Activated CD4-positive, alpha-beta memory T cell treated with anti-CD3 and anti-CD28 coated beads, Interleukin-2, amount 10 ng/mL, durations not matched to agents 7 days and 5 days (primary cell): ENCODE measurements around the gene ETV5. TPM values are rescaled to one million over a fixed set of nuclear protein-coding genes. Genes with fewer than 3 reads are reported as not detected.

Experiments used
- CTCF ChIA-PET: fragments of 350-600 bp; sonication (Branson Sonifier 250); formaldehyde crosslinking; loops from one replicate; lab custom pipeline; 2021; ENCODE audit warnings: antibody characterized with exemption, inconsistent platforms; lab: Charles Lee
- POLR2A ChIA-PET: fragments of 350-600 bp; sonication (Branson Sonifier 250); formaldehyde crosslinking; loops from one replicate; lab custom pipeline; 2021; ENCODE audit warnings: antibody characterized with exemption; lab: Charles Lee
- DNase-seq: peaks from one replicate; pipeline ENCODE4 v3.0.0-alpha.2; 2020
- H3K27ac Mint-ChIP-seq: one replicate; pipeline ENCODE4 v1.8.0; 2021; ENCODE audit warnings: mild to moderate bottlenecking, mixed read lengths
- H3K27me3 Mint-ChIP-seq: one replicate; pipeline ENCODE4 v1.8.0; 2021; ENCODE audit warnings: mixed read lengths
- H3K36me3 Mint-ChIP-seq: one replicate; pipeline ENCODE4 v1.8.0; 2021; ENCODE audit warnings: low read depth, mixed read lengths
- H3K4me1 Mint-ChIP-seq: one replicate; pipeline ENCODE4 v1.8.0; 2021; ENCODE audit warnings: mixed read lengths
- H3K4me3 Mint-ChIP-seq: one replicate; pipeline ENCODE4 v1.8.0; 2021; ENCODE audit warnings: mild to moderate bottlenecking, mixed read lengths
- H3K9me3 Mint-ChIP-seq: one replicate; pipeline ENCODE4 v1.8.0; 2021; ENCODE audit warnings: mixed read lengths
- total RNA-seq, 2 experiments: library from RNA; stranded (reverse); gene quantifications; one replicate each; pipeline ENCODE4 v1.2.3, GENCODE V29; 2021

The ETV5 gene
- total RNA-seq, 2 experiments from 2014 or later, result 2.5 to 3.3 TPM

DNA sequence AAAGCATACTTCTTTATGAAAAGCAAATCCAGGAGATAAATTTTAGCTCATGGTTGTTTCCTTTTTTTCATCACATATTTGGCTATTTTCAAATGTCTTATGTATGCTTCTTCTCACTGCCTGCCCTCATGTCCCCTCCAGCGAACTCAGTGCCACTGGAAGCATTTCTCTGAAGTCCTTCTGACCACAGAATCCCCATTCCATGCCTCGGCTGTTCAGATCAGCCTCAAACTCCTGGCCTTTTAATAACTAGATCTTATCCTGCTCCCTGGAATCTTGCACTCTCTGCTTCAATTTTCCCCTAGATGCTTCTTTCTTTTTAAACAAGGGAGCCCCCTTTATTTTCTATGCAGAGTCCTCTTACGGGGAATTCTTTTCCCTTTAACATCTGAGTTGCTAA is 10.1 kb downstream of the ETV5 start:
- Mint-ChIP-seq H3K27ac (no peak overlapping the region), H3K36me3 (no peaks in the 10 kb centered on the region), H3K4me3 (no peak overlapping the region), H3K27me3 (peaks cover 84% of the 10 kb centered on the region), H3K9me3 (no peaks in the 10 kb centered on the region), H3K4me1 (no peaks in the 10 kb centered on the region)
- no peak for DNase-seq
- POLR2A ChIA-PET, result no interaction called here
- CTCF ChIA-PET, result no interaction called here

DNA sequence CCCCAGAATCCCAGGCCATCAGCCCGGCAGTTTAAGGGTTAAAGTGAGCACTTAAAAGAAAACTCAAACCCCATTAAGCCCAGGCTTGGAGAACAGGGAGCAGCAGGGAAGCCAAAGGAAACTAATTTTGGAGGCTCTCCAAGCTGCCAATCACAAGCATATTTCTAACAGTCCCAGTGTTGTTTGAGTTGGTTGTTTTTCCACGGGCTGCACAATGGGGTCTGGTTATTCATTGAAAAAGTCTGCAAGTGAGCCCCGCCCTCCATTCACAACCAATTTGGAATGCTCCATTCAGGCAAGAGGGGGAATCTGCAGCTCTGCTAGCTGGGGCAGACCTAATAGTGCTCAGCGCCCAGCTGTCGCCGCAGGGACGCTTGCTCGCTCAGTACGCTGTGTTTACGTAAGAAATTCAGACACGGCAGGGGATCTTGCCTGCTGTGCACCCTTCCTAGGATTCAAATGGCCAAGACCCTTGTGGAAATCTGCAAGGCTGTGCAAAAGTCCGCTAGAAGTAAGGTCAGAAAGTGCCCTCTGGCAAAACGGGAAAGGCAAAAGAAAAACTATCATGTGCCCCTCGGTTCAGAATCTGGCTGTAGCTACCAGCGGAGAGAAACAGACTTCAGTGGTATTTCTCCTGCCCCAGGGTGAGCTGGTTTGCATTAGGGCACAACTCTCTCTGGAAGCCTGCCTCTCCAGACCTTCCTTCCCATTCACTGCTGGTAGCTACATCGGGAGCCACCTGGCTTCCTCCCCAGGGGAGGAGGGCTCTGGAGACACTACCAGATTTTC is 11.0 kb downstream of the ETV5 start:
- no peak overlapping the region for H3K27ac Mint-ChIP-seq
- no peaks in the 10 kb centered on the region for H3K36me3 Mint-ChIP-seq
- ChIA-PET CTCF (interaction anchor here (1.5 kb wide), 1 partner anchor 154 kb away, joined by 4 read pairs; no protein-coding TSS in a partner anchor), POLR2A (no interaction called here)
- peaks cover 80% of the 10 kb centered on the region for H3K27me3 Mint-ChIP-seq
- H3K4me3 Mint-ChIP-seq, result no peak overlapping the region
- DNase-seq, result no peak
- H3K9me3 Mint-ChIP-seq, result no peaks in the 10 kb centered on the region
- no peaks in the 10 kb centered on the region for H3K4me1 Mint-ChIP-seq

DNA sequence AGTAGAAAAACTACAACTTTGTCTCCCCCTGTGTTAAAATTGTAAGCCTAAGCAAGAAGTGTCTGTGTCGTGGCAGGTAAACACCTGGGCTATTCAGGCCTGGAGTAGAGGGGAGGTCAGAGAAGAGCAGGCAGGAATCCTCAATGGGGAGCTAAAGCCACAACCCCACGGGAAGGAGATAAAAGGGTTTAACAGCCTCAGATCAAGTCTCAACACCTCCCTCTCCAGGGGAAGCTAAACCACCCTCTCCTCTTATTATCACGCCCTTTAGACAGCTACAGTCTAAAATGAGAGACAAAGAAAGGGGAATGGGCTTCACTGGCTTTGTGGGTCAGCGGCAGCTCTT is 11.6 kb downstream of the ETV5 start:
- CTCF ChIA-PET, result interaction anchor here (1.5 kb wide), 1 partner anchor 154 kb away, joined by 4 read pairs; no protein-coding TSS in a partner anchor
- Mint-ChIP-seq H3K4me1 (no peaks in the 10 kb centered on the region), H3K9me3 (no peaks in the 10 kb centered on the region), H3K4me3 (no peak overlapping the region), H3K27me3 (peaks cover 76% of the 10 kb centered on the region), H3K36me3 (no peaks in the 10 kb centered on the region), H3K27ac (no peak overlapping the region)
- no peak for DNase-seq
- POLR2A ChIA-PET, result no interaction called here

DNA sequence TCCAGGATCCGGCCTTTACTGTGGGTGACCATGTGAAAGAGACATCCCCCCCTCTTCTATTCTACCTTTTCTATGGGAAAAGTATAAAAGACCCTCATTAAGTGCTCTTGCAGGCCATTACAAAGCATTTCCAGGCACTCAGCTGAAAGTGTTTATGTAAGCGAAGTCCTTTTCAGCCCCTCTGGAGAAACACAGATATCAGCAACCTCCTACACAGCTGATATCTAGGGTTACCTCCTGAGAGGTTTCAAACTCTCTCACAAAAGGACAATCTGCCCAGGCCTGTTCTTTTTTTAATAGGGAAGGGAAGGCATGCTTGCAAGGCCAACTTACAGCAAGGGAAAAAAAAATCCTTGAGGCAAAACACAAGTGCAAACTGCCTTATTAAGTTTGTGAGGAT is 12.6 kb downstream of the ETV5 start:
- DNase-seq, result no peak
- no peak overlapping the region for H3K4me3 Mint-ChIP-seq
- H3K36me3 Mint-ChIP-seq, result no peaks in the 10 kb centered on the region
- H3K4me1 Mint-ChIP-seq, result no peaks in the 10 kb centered on the region
- no peak overlapping the region for H3K27ac Mint-ChIP-seq
- peaks cover 80% of the 10 kb centered on the region for H3K27me3 Mint-ChIP-seq
- POLR2A ChIA-PET, result no interaction called here
- CTCF ChIA-PET, result interaction anchor here (1.5 kb wide), 1 partner anchor 153 kb away, joined by 4 read pairs; no protein-coding TSS in a partner anchor
- H3K9me3 Mint-ChIP-seq, result no peaks in the 10 kb centered on the region

DNA sequence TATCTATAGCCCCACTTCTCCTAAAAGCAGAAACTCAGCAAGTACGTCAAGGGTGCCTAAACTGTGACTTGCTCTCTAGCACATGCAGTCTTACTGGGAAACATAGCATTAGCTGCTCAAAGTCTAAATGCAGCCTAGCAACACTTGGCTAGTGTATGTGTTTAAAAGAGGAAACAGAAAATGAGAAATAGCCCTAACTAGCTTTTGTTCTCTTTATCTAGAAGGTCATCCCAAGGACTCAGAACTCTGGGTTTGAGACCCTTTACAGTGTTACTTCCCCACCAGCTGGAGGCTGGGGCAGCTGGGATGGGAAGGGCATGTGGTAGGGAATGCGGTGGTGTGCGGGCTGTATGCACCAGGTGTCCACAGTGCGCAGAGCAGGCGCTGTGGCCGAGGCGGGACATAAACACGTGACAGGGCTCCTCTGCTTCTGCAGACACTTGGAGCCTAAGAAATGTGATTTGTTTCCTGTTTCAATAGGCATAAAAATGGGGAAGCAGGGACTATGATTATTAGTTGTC is 13.3 kb downstream of the ETV5 start:
- no peak overlapping the region for H3K27ac Mint-ChIP-seq
- no peaks in the 10 kb centered on the region for H3K9me3 Mint-ChIP-seq
- H3K27me3 Mint-ChIP-seq, result peaks cover 81% of the 10 kb centered on the region
- H3K4me3 Mint-ChIP-seq, result no peak overlapping the region
- ChIA-PET POLR2A (no interaction called here), CTCF (no interaction called here)
- no peaks in the 10 kb centered on the region for H3K36me3 Mint-ChIP-seq
- H3K4me1 Mint-ChIP-seq, result no peaks in the 10 kb centered on the region
- DNase-seq, result no peak

DNA sequence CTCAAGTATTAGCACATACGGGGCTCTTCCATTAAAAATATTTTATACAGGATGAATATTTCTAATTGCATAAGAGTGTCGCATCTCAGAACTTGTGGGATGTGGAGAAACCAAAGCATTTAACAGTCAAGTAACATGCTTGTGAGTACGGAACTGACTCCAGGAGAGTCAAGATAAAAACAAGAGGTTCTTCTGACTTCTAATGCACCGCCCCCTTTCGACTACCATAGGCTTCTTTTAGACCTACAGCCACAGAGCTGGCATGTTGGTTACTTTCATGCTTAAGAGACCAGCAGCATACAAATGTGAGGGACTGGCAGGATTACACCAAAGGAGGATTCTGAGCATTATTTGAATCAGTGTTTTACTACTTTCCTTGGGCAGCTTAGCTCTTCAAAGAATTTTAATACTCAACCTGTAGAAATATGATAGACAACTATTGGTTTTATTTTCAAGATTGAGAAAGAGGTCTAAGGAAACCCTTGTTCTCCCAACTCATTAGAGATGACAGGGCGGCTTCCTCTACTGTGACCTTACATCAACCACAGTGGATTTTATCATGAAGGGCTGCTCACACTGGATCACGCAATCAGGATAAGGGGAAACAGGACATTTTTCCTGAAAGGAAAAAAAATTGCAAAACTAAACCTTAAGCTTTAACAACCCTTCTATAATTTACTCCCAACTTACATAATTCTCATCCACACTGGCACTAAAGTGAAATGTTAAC is 14.0 kb downstream of the ETV5 start:
- Mint-ChIP-seq H3K36me3 (no peaks in the 10 kb centered on the region), H3K4me3 (no peak overlapping the region), H3K27me3 (peaks cover 79% of the 10 kb centered on the region), H3K9me3 (no peaks in the 10 kb centered on the region), H3K4me1 (no peaks in the 10 kb centered on the region), H3K27ac (no peak overlapping the region)
- ChIA-PET POLR2A (interaction anchor here (0.7 kb wide), 1 partner anchor 10 kb away, joined by 3 read pairs; no protein-coding TSS in a partner anchor), CTCF (no interaction called here)
- no peak for DNase-seq

DNA sequence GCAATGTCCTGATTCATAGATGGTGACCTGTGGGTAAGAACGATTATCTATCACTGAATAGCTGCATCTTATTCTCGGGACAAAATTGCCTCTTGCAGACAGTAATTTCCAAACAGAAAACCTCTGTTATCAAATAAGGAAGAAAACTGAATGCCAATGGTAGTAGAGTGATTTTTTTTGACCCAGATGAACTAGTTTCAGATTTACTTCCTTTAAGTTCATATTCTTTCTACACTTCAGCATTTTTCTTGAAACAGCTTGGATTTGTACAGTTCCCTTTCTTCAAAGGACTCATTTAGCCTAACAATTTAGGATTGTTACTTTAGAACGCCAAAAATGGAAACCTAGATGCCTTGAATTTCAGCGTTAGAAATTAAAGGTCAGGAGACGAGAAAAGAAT is 14.6 kb downstream of the ETV5 start:
- no peaks in the 10 kb centered on the region for H3K36me3 Mint-ChIP-seq
- no peak for DNase-seq
- CTCF ChIA-PET, result no interaction called here
- H3K27me3 Mint-ChIP-seq, result peaks cover 73% of the 10 kb centered on the region
- H3K4me3 Mint-ChIP-seq, result no peak overlapping the region
- POLR2A ChIA-PET, result interaction anchor here (0.7 kb wide), 1 partner anchor 10 kb away, joined by 3 read pairs; no protein-coding TSS in a partner anchor
- no peaks in the 10 kb centered on the region for H3K4me1 Mint-ChIP-seq
- H3K9me3 Mint-ChIP-seq, result no peaks in the 10 kb centered on the region
- H3K27ac Mint-ChIP-seq, result no peak overlapping the region

DNA sequence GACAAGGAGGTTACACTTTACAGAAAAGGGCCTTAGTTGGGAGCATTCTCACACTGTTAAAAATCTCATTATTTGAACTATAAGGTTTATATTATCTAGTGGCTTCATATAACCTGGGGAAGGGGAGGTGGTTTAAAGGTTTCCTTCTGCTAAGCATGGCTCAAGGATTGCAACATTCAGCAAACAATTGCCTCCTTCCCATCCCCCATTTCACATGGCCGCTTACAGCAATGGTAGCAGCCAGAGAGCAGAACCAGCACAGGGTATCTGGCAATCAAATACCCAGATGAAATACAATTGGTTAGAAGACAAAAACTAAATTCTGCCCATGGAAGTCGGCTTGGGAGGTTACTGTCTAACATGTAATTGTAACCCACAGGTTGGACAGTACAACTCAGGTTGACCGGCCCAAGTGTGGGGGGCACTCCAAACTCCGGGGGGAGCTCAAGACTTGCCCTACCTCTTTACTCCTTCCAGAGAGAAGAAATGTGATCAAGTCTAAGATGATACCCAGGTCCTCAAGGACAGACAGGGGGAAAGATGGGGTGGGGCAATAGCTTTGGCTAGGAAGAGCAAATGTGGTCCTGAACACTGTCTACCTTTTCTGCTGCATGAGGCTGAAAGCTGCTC is 15.5 kb downstream of the ETV5 start:
- CTCF ChIA-PET, result no interaction called here
- no peak overlapping the region for H3K4me3 Mint-ChIP-seq
- POLR2A ChIA-PET, result no interaction called here
- DNase-seq, result no peak
- no peaks in the 10 kb centered on the region for H3K9me3 Mint-ChIP-seq
- H3K4me1 Mint-ChIP-seq, result no peaks in the 10 kb centered on the region
- H3K27me3 Mint-ChIP-seq, result peaks cover 72% of the 10 kb centered on the region
- H3K27ac Mint-ChIP-seq, result no peak overlapping the region
- H3K36me3 Mint-ChIP-seq, result no peaks in the 10 kb centered on the region

DNA sequence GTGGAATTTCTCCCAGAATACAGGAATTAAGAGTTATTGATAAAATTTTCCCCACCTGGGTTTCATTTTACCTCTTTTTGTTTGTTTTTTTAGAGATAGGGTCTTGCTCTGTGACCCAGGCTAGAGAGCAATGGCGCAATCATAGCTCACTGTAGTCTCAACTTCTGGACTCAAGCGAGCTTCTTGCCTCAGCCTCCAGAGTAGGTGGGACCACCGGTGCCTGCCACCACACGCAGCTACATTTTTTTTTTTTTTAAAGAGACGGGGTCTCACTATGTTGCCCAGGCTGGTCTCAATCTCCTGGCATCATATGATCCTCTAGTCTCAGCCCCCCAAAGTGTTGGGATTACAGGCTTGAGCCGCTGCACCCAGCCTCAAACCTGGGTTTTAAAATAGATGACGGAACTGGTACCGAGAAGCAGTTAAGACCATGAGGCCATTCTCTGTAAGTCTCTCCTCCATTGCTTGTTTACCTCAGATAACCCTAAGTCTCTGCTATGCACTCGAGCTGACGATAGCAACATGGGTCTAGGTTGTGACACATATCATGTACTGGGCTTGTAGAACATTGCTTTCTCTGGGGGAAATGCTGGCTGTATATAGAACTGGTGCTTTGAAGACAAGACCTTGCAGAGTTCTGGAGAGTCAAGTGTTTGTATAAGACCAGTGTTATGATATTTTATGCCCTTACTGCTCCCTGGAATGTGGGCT is 16.4 kb downstream of the ETV5 start:
- H3K27ac Mint-ChIP-seq, result no peak overlapping the region
- H3K4me1 Mint-ChIP-seq, result no peaks in the 10 kb centered on the region
- ChIA-PET CTCF (interaction anchor here (1.1 kb wide), 1 partner anchor 20 kb away, joined by 3 read pairs; no protein-coding TSS in a partner anchor), POLR2A (no interaction called here)
- no peak for DNase-seq
- no peaks in the 10 kb centered on the region for H3K36me3 Mint-ChIP-seq
- H3K27me3 Mint-ChIP-seq, result peaks cover 70% of the 10 kb centered on the region
- H3K4me3 Mint-ChIP-seq, result no peak overlapping the region
- no peaks in the 10 kb centered on the region for H3K9me3 Mint-ChIP-seq

DNA sequence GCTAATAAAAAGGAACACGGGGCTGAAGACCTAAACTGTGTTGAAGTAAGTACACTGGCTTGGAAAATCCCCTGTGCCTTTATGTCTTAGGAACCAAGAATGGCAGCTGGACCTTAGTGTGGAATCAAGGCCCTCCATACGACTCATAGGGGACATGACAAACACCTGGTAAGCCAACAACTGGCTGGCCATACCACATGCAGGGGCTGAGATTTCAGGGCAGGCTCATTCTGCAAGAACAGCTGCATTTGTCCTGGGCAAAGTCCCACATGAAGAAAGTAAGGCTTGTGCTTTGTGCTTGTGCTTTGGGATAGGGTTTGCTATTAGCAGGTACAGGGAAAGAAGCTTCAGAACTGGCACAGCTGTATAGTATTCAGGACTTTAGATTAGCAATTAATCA is 18.0 kb downstream of the ETV5 start:
- CTCF ChIA-PET, result no interaction called here
- no peak overlapping the region for H3K4me3 Mint-ChIP-seq
- H3K36me3 Mint-ChIP-seq, result no peaks in the 10 kb centered on the region
- DNase-seq, result no peak
- no peaks in the 10 kb centered on the region for H3K9me3 Mint-ChIP-seq
- POLR2A ChIA-PET, result no interaction called here
- no peak overlapping the region for H3K27ac Mint-ChIP-seq
- no peaks in the 10 kb centered on the region for H3K4me1 Mint-ChIP-seq
- peaks cover 68% of the 10 kb centered on the region for H3K27me3 Mint-ChIP-seq

DNA sequence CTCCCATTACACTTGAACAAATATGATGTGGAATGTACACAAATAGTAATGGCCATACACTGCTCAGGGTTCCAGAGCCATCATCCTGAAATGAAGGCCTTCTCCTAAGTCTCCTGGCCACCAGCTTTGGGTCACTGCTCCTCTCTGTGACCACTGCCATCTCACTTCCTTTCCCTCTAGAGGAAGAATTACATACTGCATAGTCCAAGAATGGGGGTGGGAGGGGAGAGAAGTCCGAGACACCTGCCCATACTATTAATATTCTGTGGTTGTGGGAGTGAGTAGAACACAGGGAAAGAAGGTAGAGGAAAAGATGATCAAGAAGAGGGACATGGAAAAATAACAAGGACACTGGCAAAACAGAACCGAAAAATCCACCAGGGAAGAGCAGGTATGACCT is 20.6 kb downstream of the ETV5 start:
- CTCF ChIA-PET, result no interaction called here
- Mint-ChIP-seq H3K9me3 (no peaks in the 10 kb centered on the region), H3K4me1 (no peaks in the 10 kb centered on the region), H3K4me3 (no peak overlapping the region), H3K27me3 (peaks cover 63% of the 10 kb centered on the region), H3K36me3 (no peaks in the 10 kb centered on the region), H3K27ac (no peak overlapping the region)
- DNase-seq, result no peak
- POLR2A ChIA-PET, result no interaction called here

DNA sequence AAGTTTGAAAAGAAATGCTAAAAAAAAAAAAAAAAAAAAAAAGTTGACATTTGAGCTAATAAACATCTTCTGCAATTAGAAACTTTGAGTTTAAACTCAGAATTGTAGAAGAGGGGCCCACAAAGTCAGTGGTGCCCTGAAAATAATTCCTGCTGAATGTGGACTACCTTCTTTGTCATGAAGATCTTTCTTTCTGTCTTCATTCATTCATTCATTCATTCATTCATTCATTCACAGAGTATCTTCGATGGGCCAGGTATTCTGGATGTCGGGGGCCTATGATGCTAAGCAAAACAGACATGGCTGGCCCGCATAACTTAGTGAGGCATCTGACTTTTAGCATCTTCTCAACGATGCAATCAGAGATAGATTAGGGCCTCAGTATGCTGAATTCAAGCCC is 24.6 kb downstream of the ETV5 start:
- Mint-ChIP-seq H3K27ac (no peak overlapping the region), H3K27me3 (peaks cover 61% of the 10 kb centered on the region), H3K4me3 (no peak overlapping the region), H3K4me1 (no peaks in the 10 kb centered on the region), H3K36me3 (no peaks in the 10 kb centered on the region), H3K9me3 (no peaks in the 10 kb centered on the region)
- CTCF ChIA-PET, result no interaction called here
- DNase-seq, result no peak
- POLR2A ChIA-PET, result no interaction called here
